OCI-LY1 (cell line): ENCODE results near the gene RPL39L.

Experiments
- H2AFZ ChIP-seq: fragments of 200-600 bp; sonication (generic), shearing (Covaris generic); 2 replicates; pipeline ENCODE4 v1.6.0; 2014; ENCODE audit warnings: antibody characterized with exemption, mild to moderate bottlenecking, low read length
- H3F3A ChIP-seq: fragments of 200-600 bp; sonication (generic), shearing (Covaris generic); 2 replicates; pipeline ENCODE4 v1.6.0; 2014; ENCODE audit warnings: mild to moderate bottlenecking, antibody characterized with exemption, low read length, moderate library complexity; ENCODE audit not compliant: insufficient read depth
- H3K27ac ChIP-seq: fragments of 200-600 bp; sonication (generic); 2 replicates; pipeline ENCODE4 v1.5.1; 2014; ENCODE audit warnings: low read length, mixed run types, mild to moderate bottlenecking, low read depth; ENCODE audit not compliant: poor library complexity, severe bottlenecking
- H3K27me3 ChIP-seq: fragments of 200-600 bp; sonication (generic); 2 replicates; pipeline ENCODE4 v1.6.0; 2014; ENCODE audit warnings: antibody characterized with exemption, mild to moderate bottlenecking, low read length, moderate library complexity; ENCODE audit not compliant: insufficient read depth
- H3K36me3 ChIP-seq: fragments of 200-600 bp; sonication (generic); 2 replicates; pipeline ENCODE4 v1.6.1; 2014; ENCODE audit warnings: mild to moderate bottlenecking, antibody characterized with exemption, low read length, moderate library complexity, mixed read lengths; ENCODE audit not compliant: insufficient read depth
- H3K4me1 ChIP-seq: fragments of 200-600 bp; sonication (generic); 2 replicates; pipeline ENCODE4 v1.5.1; 2014; ENCODE audit warnings: mild to moderate bottlenecking, low read length, moderate library complexity; ENCODE audit not compliant: insufficient read depth, severe bottlenecking
- H3K4me2 ChIP-seq: fragments of 200-600 bp; sonication (generic), shearing (Covaris generic); 2 replicates; pipeline ENCODE4 v1.6.1; 2014; ENCODE audit warnings: low read length
- H3K4me3 ChIP-seq: fragments of 200-600 bp; sonication (generic); 2 replicates; pipeline ENCODE4 v1.5.1; 2014; ENCODE audit warnings: low read length, low read depth, mild to moderate bottlenecking, mixed read lengths; ENCODE audit not compliant: poor library complexity, severe bottlenecking
- H3K79me2 ChIP-seq: fragments of 200-600 bp; shearing (Covaris generic); 2 replicates; pipeline ENCODE4 v1.6.1; 2016; ENCODE audit warnings: mixed run types, low read length, mixed read lengths; ENCODE audit not compliant: insufficient read depth
- H3K9ac ChIP-seq: fragments of 200-600 bp; sonication (generic), shearing (Covaris generic); 2 replicates; pipeline ENCODE4 v1.6.1; 2014; ENCODE audit warnings: mild to moderate bottlenecking, low read length, mixed read lengths
- H3K9me2 ChIP-seq: fragments of 200-600 bp; sonication (generic), shearing (Covaris generic); 2 replicates; pipeline ENCODE4 v1.6.1; 2014; ENCODE audit warnings: low read depth, mild to moderate bottlenecking, low read length, mixed read lengths
- H3K9me3 ChIP-seq: fragments of 200-600 bp; shearing (Covaris generic); 2 replicates; pipeline ENCODE4 v1.6.1; 2014; ENCODE audit warnings: low read length, mixed read lengths
- H4K20me1 ChIP-seq: fragments of 200-600 bp; sonication (generic), shearing (Covaris generic); 2 replicates; pipeline ENCODE4 v1.6.0; 2016; ENCODE audit warnings: mild to moderate bottlenecking, low read length; ENCODE audit not compliant: insufficient read depth
- EZH2 ChIP-seq: fragments of 200-600 bp; sonication (generic), shearing (Covaris generic); IDR thresholded peaks from 2 replicates; pipeline ENCODE4 v1.8.0; 2017; ENCODE audit warnings: borderline replicate concordance, mixed run types, mild to moderate bottlenecking, antibody characterized with exemption, low read length, moderate library complexity, mixed read lengths
- TF ChIP-seq, protein P1 (sequence below): fragments of 200-600 bp; sonication (generic), shearing (Covaris generic); IDR thresholded peaks from 2 replicates; pipeline ENCODE4 v1.5.1; 2017; ENCODE audit warnings: mild to moderate bottlenecking, antibody characterized with exemption, low read length, moderate library complexity, mixed read lengths

The RPL39L gene

DNA sequence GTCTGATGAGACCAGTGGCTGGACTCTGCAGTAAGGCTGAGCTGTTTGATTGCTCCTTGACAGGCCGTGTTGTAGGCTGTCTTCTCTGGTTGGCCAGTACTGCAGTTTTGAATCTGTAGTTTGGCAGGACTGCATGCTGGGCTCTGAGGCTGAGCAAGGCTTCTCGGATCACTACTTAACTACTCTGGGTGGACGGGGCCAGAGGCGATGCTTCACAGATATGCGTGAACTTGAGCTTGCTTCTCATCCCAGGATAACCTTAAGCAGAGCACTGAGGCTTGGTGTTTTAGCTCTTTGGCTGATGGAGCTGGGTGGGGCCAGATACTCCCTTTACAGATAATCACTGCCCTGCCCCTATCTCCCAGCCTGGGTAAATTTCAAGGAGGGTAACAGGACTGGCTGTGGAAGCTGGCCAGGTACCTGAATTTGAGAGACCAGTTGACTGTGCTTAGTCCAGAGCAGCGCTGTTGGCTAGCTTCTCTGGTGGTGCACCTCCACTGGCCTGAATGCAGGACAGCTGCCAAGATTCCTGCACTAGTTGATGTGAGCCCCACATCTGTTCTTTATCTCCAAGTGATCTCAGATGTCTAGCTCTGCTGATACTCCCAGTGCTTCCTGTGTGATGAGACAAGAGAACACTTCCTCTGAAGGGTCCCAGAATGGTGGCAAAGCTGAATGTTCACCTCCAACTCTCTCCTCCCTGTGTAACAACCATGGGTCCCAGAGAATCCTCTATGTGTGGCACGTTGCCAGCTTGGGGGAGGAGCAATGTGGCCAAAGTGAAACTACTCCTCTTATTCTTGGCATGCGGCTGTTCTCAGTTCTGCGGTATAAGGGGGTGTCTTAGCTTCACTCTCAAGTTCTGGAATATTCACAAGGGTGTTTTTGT is 37.9 kb downstream of the RPL39L start:
- Histone ChIP-seq H2AFZ (no peak overlapping the region), H3K9ac (peak overlapping the region; percentile 29)

GRCh38 chr3:187098923-187099512 is 40.3 kb downstream of the RPL39L start:
- Histone ChIP-seq H3K36me3 (no peaks in the 10 kb centered on the region), H3K9me3 (peaks cover 16% of the 10 kb centered on the region), H3F3A (no peaks in the 10 kb centered on the region), H3K9me2 (no peaks in the 10 kb centered on the region), H3K4me2 (no peak overlapping the region), H3K9ac (no peak overlapping the region), H2AFZ (no peak overlapping the region), H4K20me1 (no peaks in the 10 kb centered on the region), H3K4me3 (no peak overlapping the region), H3K27ac (no peak overlapping the region), H3K27me3 (no peaks in the 10 kb centered on the region), H3K79me2 (no peaks in the 10 kb centered on the region), H3K4me1 (peaks cover 21% of the 10 kb centered on the region)
- TF ChIP-seq EZH2, result no peak

More for the DNA sequence above, 37.9 kb downstream of the RPL39L start:
- H3K36me3 ChIP-seq, result no peaks in the 10 kb centered on the region
- peak overlapping the region; percentile 59 for H3K4me2 ChIP-seq
- no peak for TF ChIP-seq EZH2
- TF ChIP-seq, protein P1, sequence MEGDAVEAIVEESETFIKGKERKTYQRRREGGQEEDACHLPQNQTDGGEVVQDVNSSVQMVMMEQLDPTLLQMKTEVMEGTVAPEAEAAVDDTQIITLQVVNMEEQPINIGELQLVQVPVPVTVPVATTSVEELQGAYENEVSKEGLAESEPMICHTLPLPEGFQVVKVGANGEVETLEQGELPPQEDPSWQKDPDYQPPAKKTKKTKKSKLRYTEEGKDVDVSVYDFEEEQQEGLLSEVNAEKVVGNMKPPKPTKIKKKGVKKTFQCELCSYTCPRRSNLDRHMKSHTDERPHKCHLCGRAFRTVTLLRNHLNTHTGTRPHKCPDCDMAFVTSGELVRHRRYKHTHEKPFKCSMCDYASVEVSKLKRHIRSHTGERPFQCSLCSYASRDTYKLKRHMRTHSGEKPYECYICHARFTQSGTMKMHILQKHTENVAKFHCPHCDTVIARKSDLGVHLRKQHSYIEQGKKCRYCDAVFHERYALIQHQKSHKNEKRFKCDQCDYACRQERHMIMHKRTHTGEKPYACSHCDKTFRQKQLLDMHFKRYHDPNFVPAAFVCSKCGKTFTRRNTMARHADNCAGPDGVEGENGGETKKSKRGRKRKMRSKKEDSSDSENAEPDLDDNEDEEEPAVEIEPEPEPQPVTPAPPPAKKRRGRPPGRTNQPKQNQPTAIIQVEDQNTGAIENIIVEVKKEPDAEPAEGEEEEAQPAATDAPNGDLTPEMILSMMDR, result no peak
- H3K4me1 ChIP-seq, result peaks cover 35% of the 10 kb centered on the region
- no peaks in the 10 kb centered on the region for H4K20me1 ChIP-seq
- H3K9me3 ChIP-seq, result peaks cover 16% of the 10 kb centered on the region
- H3K79me2 ChIP-seq, result no peaks in the 10 kb centered on the region
- H3K27me3 ChIP-seq, result no peaks in the 10 kb centered on the region
- H3K9me2 ChIP-seq, result no peaks in the 10 kb centered on the region
- H3K27ac ChIP-seq, result peak overlapping the region; percentile 52
- no peaks in the 10 kb centered on the region for H3F3A ChIP-seq
- H3K4me3 ChIP-seq, result peak overlapping the region; percentile 46

DNA sequence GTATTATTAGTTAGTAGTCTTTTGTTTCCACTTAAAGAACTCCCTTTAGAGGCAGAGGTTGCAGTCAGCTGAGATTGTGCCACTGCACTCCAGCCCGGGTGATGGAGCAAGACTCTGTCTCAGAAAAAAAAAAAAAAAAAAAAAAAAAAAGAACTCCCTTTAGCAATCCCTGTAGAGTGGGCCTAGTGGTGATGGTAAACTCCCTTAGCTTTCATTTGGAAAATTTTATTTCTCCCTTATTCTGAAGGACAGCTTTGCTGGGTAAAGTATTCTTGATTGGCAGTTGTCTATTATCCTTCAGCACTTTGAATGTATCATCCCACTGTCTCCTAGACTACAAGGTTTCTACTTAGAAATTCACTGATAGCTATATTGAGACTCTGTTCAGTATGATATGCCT is 46.0 kb downstream of the RPL39L start:
- peaks cover 15% of the 10 kb centered on the region for H3K9me3 ChIP-seq
- no peaks in the 10 kb centered on the region for H3K27me3 ChIP-seq
- no peak overlapping the region for H3K27ac ChIP-seq
- H3K9me2 ChIP-seq, result no peaks in the 10 kb centered on the region
- H3K79me2 ChIP-seq, result no peaks in the 10 kb centered on the region
- H3K4me1 ChIP-seq, result no peaks in the 10 kb centered on the region
- no peaks in the 10 kb centered on the region for H3F3A ChIP-seq
- H3K4me2 ChIP-seq, result no peak overlapping the region
- H3K4me3 ChIP-seq, result no peak overlapping the region
- H2AFZ ChIP-seq, result no peak overlapping the region
- H3K9ac ChIP-seq, result no peak overlapping the region
- no peak for TF ChIP-seq EZH2
- TF ChIP-seq, protein P1, result no peak
- H3K36me3 ChIP-seq, result no peaks in the 10 kb centered on the region
- H4K20me1 ChIP-seq, result no peaks in the 10 kb centered on the region
